ENCODE results near the gene NDUFA11.
"Not testable (repeated sequence)": the region's sequence is repeated elsewhere in the genome, so short reads cannot be mapped to it uniquely, and the experiment has no call there.

Gene NDUFA11

GRCh38 chr19:5884065-5884811 is 19.4 kb downstream of the NDUFA11 start:
- not testable (repeated sequence) for DNase-seq

DNA sequence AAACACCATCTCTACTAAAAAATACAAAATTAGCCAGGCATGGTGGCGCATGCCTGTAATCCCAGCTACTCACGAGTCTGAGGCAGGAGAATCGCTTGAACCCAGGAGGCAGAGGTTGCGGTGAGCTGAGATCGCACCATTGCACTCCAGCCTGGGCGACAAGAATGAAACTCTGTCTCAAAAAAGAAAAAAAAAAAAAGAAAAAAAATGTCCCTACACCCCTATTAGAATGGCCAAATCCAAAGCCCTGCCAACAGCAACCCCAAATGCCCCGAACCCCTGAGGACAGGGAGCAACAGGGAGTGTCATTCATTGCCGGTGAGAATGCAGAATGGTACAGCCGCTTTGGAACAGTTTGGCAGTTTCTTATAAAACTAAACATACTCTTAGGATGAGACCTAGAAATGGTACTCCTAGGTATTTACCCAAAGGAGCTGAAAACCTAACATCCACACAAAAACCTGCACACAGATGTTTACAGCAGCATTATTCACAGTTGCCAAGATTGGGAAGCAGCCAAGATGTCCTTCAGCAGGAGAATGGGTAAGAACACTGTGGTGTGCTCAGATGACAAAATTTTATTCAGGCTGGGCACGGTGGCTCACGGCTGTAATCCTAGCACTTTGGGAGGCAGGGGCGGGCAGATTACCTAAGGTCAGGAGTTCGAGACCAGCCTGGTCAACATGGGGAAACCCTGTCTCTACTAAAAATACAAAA is 20.3 kb downstream of the NDUFA11 start:
- not testable (repeated sequence) for DNase-seq

GRCh38 chr19:5882421-5882968 is 21.1 kb downstream of the NDUFA11 start:
- no peak for DNase-seq

DNA sequence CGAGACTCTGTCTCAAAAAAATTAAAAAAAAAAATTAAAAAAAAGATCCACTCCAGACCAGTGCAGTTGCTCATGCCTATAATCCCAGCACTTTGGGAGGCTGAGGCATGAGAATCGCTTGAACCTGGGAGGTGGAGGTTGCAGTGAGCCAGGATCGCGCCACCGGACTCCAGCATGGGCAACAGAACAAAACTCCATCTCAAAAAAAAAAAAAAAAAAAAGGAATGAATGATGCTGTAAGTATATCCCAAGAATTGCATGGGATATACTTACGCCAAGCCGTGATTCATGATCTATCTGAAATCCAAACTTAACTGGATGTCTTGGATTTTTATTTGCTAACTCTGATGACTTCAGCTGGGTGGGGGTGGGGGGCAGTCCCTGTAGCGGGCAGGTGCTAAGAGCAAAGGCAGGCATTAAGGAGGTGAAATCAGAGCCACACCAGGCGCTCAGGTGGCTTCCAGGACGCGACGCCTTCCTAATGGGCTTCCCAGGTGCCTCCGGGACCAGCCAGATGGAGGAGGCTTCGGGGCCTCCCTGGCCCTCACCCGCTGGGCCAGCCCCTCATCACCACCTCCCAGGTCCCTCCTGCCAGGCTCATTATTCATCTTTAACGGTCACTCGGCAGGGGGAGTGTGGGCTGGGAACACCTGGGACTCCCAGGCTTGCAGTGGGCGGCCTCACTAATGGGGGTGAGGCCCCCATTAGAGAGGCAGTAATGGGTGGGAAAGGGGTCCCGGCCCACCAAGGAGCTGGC is 21.9 kb downstream of the NDUFA11 start:
- no peak for DNase-seq

DNA sequence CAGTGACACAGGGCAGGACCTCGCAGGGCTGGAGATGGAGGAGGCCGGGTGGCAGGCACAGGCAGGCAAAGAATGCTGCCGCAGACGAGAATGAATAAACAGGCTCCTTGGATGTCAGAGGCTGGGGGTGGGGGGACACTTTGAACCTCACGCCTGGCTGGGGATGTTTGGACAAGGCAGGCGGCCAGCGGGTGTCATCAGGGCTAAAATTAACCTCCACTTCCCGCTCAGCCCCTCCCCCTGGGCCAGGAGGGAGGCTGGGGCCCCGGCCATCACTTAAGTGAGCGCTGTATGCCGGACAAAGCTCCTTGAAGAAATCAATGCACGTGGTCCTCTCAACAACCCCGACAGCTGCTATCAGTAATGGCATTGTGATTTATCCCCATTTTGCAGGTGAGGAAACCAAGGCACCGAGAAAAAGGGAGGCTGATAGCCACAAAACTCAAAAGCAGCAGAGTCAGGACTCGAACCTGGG is 22.9 kb downstream of the NDUFA11 start:
- no peak for DNase-seq

DNA sequence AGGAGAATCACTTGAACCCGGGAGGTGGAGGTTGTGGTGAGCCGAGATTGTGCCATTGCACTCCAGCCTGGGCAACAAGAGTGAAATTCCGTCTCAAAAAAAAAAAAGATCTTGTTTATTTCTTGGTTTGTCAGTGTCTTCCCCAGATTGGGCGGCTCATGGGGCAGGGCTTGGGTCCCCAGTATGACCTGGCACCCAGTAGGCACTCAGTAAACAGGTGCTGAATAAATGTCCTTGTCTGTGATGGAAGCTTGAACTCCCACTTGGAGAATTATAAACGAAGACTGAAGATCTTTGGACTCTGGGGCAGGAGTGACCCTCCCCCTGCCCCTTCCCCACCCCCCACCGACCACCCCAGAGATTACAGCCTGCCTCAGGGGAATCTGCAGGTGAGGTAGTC is 23.4 kb downstream of the NDUFA11 start:
- DNase-seq: no peak

GRCh38 chr19:5877882-5878281 is 25.7 kb downstream of the NDUFA11 start:
- no peak for DNase-seq

DNA sequence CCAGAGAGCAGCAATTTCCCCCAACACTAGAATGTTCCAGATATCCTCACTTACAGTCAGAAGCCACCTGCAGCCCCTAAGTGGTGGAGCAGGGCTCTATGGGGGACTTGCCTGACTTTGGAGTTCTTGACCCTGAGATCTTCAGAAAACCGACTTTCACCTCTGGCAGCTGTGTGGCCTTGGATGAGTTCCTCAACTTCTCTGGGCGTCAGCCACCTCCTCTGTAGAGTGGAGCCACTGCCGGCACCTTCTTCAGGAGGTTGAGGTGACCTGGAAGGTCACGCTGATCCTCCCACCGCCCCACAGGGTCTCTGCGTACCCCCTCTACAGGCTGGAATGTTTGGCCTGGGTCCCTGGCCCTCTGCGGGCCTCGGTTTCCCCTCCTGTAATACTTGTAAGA is 26.2 kb downstream of the NDUFA11 start:
- no peak for DNase-seq

- not testable (repeated sequence) for DNase-seq
Observed at GRCh38 chr19:5874496-5874895, 29.1 kb downstream of the NDUFA11 start.

- no peak for DNase-seq
Observed at GRCh38 chr19:5873617-5874199, 29.9 kb downstream of the NDUFA11 start.

DNA sequence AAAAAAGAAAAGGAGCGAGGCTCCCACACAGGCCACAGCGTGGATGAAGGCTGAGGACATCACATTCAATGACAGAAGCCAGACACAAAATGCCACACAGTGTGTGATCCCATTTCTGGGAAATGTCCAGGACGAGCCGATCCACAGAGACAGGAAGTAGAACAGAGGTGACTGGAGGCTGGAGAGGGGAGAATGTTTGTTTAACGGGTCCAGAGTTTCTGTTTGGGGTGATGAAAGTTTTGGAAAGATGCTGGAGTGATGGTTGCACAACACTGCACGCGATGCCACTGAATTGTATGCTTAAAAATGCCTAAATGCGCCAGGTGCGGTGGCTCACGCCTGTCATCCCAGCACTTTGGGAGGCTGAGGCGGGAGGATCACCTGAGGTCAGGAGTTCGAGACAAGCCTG is 32.6 kb downstream of the NDUFA11 start:
- DNase-seq: no peak

DNA sequence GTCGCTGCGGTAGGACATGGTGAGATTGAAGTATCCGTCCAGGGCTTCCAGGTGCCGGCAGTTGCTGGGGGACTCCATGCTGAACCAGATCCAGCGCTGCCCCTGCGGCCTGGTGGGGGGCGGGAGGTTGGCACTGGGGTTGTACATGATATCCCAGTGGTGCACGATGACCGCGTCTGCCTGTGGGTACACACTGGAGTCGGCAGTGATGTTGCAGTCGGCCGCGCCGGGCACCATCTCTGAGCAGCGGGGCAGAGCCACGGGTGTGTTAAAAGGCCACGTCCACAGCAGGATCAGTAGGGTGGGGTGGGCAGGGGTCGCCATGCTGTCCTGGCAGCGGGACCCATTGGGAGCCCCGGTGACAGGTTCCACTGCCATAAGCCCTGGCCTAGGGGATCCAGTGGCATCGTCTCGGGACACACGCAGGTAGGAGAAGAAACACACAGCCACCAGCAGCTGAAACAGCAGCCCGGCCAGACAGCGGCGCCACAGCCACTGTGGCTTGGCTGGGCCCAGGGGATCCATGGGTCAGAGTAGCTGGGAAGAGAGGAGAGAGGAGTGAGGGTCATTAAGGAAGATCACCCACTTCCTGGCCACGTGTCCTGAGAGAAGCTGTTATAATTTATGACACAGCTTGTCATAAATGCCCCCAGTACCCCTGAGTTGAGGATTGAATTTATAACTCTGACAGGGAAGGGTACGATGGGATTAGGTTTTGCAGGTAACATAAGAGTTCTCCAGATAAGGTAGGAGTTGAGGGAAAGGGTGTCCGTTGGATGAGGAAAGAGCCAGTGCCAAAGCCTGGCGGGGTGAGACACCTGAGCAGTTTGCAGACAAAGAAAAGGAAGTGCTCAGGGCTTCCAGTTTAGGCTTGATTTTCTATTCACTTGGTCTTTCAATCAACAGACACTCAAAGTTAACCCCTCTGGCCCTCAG is 36.1 kb downstream of the NDUFA11 start:
- DNase-seq: no peak

DNA sequence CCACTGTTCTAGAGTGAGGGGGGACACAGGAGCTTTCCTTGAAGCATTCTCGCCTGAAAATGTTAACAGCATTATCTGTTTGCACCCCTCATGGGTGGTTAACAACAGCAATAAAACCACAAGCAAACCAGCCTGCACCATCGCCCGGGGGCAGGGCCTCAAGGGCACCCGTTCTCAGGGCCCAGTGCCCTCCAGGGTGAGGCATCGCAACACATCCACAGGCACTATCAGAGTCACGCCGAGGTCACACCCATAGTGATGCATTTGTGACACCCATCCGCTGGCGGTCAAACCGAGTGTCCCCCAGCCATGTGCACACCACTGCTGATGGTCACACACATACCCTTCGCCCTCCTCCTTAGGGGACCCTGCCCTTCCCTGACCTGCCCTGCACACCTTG is 37.8 kb downstream of the NDUFA11 start:
- DNase-seq: no peak

DNA sequence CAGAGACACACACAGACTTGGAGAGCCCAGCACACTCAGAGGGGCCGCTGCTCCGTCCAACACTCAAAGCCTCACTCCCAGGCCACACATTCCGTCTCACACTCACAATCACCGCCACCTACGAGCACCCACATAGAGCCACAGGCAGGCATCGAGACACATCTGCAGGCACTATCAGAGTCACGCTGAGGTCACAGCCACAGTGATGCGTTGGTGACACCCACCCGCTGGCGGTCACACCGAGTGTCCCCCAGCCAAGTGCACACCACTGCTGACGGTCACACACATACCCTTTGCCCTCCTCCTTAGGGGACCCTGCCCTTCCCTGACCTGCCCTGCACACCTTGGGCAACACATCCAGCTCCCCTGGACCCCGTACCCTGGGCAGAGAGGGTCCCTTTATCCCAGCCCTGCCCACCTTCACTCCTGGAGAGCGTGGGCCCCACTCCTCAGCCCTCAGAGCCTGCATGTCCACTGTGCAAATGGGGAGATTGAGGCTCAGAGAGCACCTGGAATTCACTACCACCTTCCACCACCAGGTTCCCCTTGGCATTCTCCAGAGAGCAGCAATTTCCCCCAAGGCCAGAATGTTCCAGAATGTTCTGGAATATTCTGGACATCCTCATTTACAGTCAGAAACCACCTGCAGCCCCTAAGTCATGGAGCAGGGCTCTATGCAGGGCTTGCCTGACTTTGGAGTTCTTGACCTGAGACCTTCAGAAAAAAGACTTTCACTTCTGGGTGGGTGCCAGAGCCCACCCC is 38.7 kb downstream of the NDUFA11 start:
- no peak for DNase-seq

DNA sequence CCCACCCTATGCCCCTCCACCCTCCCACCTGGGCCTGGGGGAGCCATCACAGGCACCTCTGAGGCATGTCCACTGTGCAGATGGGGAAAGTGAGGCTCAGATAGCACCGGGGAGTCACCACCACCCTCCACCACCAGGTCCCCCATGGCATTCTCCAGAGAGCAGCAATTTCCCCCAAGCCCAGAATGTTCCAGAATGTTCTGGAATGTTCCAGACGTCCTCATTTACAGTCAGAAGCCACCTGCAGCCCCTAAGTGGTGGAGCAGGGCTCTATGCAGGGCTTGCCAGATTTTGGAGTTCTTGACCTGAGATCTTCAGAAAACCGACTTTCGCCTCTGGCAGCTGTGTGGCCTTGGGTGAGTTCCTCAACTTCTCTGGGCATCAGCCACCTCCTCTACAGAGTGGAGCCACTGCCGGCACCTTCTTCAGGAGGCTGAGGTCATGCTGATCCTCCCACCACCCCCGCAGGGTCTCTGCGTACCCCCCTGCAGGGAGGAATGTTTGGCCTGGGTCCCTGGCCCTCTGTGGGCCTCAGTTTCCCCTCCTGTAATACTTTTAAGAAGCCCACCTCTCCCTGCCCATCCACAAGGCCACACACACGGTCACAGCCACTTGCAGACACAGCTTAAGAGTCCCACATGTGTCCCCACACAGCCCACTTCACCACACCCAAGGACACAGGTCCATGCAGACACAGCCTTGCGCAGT is 39.4 kb downstream of the NDUFA11 start:
- no peak for DNase-seq

GRCh38 chr19:5863030-5863665 is 40.4 kb downstream of the NDUFA11 start:
- no peak for DNase-seq

DNA sequence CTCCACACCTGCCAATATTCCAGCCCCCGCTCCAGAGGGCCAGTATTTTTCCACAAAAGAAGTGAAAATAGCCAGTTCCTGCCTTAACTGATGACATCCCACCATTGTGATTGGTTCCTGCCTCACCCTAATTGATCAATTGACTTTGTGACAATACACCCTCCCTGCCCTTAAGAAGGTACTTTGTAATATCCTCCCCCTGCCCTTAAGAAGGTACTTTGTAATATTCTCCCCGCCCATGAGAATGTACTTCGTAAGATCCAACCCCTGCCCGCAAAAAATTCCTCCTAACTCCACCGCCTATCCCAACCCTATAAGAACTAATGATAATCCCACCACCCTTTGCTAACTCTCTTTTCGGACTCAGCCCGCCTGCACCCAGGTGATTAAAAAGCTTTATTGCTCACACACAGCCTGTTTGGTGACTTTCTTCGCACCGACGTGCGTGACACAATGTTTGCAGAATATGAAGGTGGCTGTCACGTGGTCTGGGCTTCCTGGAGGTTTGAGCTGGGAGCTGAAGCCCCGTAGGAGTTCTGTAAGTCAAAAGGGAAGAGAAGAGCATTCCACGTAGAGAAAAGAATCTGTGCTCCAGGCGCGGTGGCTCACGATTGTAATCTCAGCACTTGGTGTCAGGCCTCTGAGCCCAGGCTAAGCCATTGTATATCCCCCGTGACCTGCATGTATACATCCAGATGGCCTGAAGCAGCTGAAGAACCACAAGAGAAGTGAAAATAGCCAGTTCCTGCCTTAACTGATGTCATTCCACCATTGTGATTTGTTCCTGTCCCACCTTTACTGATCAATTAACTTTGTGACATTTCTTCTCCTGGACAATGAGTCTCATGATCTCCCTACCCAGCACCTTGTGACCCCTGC is 46.1 kb downstream of the NDUFA11 start:
- DNase-seq: no peak

GRCh38 chr19:5855151-5855550 is 48.4 kb downstream of the NDUFA11 start:
- not testable (repeated sequence) for DNase-seq

- not testable (repeated sequence) for DNase-seq
Observed at GRCh38 chr19:5854121-5854520, 49.5 kb downstream of the NDUFA11 start.

Data from stimulated activated CD4-positive, alpha-beta T cell treated with anti-CD3 and anti-CD28 coated beads, Interleukin-4, amount 100 ng/mL, for 1 hour (primary cell).